Activated B cell treated with CpG ODN at 0.5 μM for 24 hours (primary cell): ENCODE data around the gene CDYL. TPM values are rescaled to one million over a fixed set of nuclear protein-coding genes. Genes with fewer than 3 reads are reported as not detected.

Source experiments
- ATAC-seq: fragments of 200-7000 bp; cut with Tn5 transposase; one replicate; pipeline ENCODE4 v1.10.0; 2021; ENCODE audit warnings: low read depth, mild to moderate bottlenecking, moderate library complexity
- CTCF ChIA-PET: fragments of 350-600 bp; sonication (Branson Sonifier 250); formaldehyde crosslinking; loops from one replicate; lab custom pipeline; 2021; ENCODE audit warnings: antibody characterized with exemption; lab: Charles Lee
- POLR2A ChIA-PET: fragments of 350-600 bp; sonication (Branson Sonifier 250); formaldehyde crosslinking; loops from one replicate; lab custom pipeline; 2021; ENCODE audit warnings: antibody characterized with exemption; lab: Charles Lee
- DNase-seq: peaks from one replicate; pipeline ENCODE4 v3.0.0; 2022
- H3K27ac Mint-ChIP-seq: one replicate; pipeline ENCODE4 v1.8.0; 2020; ENCODE audit warnings: mixed read lengths
- H3K27me3 Mint-ChIP-seq: one replicate; pipeline ENCODE4 v1.8.0; 2021; ENCODE audit warnings: mixed read lengths
- H3K36me3 Mint-ChIP-seq: one replicate; pipeline ENCODE4 v1.8.0; 2021; ENCODE audit warnings: low read depth, mixed read lengths
- H3K4me1 Mint-ChIP-seq: one replicate; pipeline ENCODE4 v1.8.0; 2021; ENCODE audit warnings: mixed read lengths
- H3K4me3 Mint-ChIP-seq: one replicate; pipeline ENCODE4 v1.8.0; 2020; ENCODE audit warnings: mild to moderate bottlenecking, mixed read lengths
- H3K9me3 Mint-ChIP-seq: one replicate; pipeline ENCODE4 v1.8.0; 2020; ENCODE audit warnings: mixed read lengths
- CTCF ChIP-seq: fragments of 200-600 bp; IDR thresholded peaks from one replicate; pipeline ENCODE4 v1.8.0; 2022; ENCODE audit warnings: antibody characterized with exemption, mild to moderate bottlenecking
- intact Hi-C: fragments of 100-400 bp; cut with micrococcal nuclease; formaldehyde crosslinking; loops from one replicate; pipeline ENCODE4 v1.15.1; 2024
- total RNA-seq: library from RNA; stranded (reverse); gene quantifications from 2 replicates; pipeline ENCODE4 v1.2.3, GENCODE V29; 2022

CDYL gene
- total RNA-seq, 1 donor from 2014 or later: 47.5 TPM

- Mint-ChIP-seq H3K4me3 (no peak overlapping the region), H3K27ac (no peak overlapping the region), H3K36me3 (peaks cover 42% of the 10 kb centered on the region), H3K4me1 (no peaks in the 10 kb centered on the region), H3K9me3 (no peaks in the 10 kb centered on the region), H3K27me3 (no peaks in the 10 kb centered on the region)
- intact Hi-C loops: no loop called here
- ChIA-PET CTCF (no interaction called here), POLR2A (no interaction called here)
- ATAC-seq: no peak
- DNase-seq: no peak
- no peak for TF ChIP-seq CTCF
Observed at GRCh38 chr6:4956625-4957024, 180.4 kb downstream of the CDYL start.

- no peak overlapping the region for H3K27ac Mint-ChIP-seq
- H3K9me3 Mint-ChIP-seq: no peaks in the 10 kb centered on the region
- ATAC-seq (no peak), DNase-seq (no peak)
- no peak for TF ChIP-seq CTCF
- H3K4me1 Mint-ChIP-seq: no peaks in the 10 kb centered on the region
- ChIA-PET CTCF (no interaction called here), POLR2A (no interaction called here)
- intact Hi-C loops: no loop called here
- no peak overlapping the region for H3K4me3 Mint-ChIP-seq
- no peaks in the 10 kb centered on the region for H3K27me3 Mint-ChIP-seq
- H3K36me3 Mint-ChIP-seq: peaks cover 31% of the 10 kb centered on the region
Observed at GRCh38 chr6:4957521-4958231, 181.5 kb downstream of the CDYL start.

GRCh38 chr6:4958624-4959023 lies 182.4 kb downstream of the CDYL start:
- Mint-ChIP-seq H3K27me3 (no peaks in the 10 kb centered on the region), H3K4me3 (no peak overlapping the region), H3K36me3 (peaks cover 24% of the 10 kb centered on the region), H3K4me1 (no peaks in the 10 kb centered on the region), H3K27ac (no peak overlapping the region), H3K9me3 (no peaks in the 10 kb centered on the region)
- intact Hi-C loops: no loop called here
- DNase-seq: no peak
- ChIA-PET POLR2A (no interaction called here), CTCF (no interaction called here)
- no peak for ATAC-seq
- TF ChIP-seq CTCF: no peak

- Mint-ChIP-seq H3K4me1 (no peaks in the 10 kb centered on the region), H3K27ac (no peak overlapping the region), H3K27me3 (no peaks in the 10 kb centered on the region), H3K4me3 (no peak overlapping the region), H3K9me3 (no peaks in the 10 kb centered on the region), H3K36me3 (no peaks in the 10 kb centered on the region)
- DNase-seq (no peak), ATAC-seq (no peak)
- TF ChIP-seq CTCF: no peak
- POLR2A ChIA-PET: no interaction called here
- CTCF ChIA-PET: no interaction called here
- intact Hi-C loops: no loop called here
Observed at GRCh38 chr6:4961322-4962168, 185.3 kb downstream of the CDYL start.

GRCh38 chr6:4962905-4963304 lies 186.7 kb downstream of the CDYL start:
- ChIA-PET CTCF (interaction anchor here (0.6 kb wide), 1 partner anchor 1548 kb away, joined by 3 read pairs; no protein-coding TSS in a partner anchor), POLR2A (no interaction called here)
- Mint-ChIP-seq H3K9me3 (no peaks in the 10 kb centered on the region), H3K4me1 (no peaks in the 10 kb centered on the region), H3K4me3 (no peak overlapping the region), H3K27me3 (no peaks in the 10 kb centered on the region), H3K27ac (no peak overlapping the region), H3K36me3 (no peaks in the 10 kb centered on the region)
- ATAC-seq (no peak), DNase-seq (no peak)
- intact Hi-C loops: no loop called here
- TF ChIP-seq CTCF: no peak
